Fibroblast of upper back skin (primary cell): ENCODE results near the gene BBX.
"Not testable (repeated sequence)": the region's sequence is repeated elsewhere in the genome, so short reads cannot be mapped to it uniquely, and the experiment has no call there.

Experiments used
- DNase-seq: peaks from one replicate; pipeline ENCODE4 v3.0.0-alpha.2; 2013

BBX gene

DNA sequence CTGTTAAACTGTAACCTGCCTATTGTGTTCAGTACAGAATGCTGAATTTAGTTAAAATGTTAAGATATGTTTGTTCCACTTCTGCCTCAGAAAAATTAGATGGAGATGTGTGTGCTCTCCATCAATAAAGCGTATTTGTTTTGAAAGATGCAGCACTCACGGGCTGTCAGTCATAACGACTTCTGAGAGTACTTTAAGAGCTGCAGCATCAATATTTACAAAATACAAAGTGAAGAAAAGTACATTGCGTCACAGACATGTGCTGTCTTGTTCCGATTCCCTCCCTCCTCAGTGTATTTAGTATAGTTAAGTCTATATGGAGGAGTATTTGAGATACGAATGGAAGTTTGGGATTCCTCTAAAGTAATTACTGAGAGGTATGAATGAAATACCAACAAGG lies 166.6 kb downstream of the BBX start:
- no peak for DNase-seq

DNA sequence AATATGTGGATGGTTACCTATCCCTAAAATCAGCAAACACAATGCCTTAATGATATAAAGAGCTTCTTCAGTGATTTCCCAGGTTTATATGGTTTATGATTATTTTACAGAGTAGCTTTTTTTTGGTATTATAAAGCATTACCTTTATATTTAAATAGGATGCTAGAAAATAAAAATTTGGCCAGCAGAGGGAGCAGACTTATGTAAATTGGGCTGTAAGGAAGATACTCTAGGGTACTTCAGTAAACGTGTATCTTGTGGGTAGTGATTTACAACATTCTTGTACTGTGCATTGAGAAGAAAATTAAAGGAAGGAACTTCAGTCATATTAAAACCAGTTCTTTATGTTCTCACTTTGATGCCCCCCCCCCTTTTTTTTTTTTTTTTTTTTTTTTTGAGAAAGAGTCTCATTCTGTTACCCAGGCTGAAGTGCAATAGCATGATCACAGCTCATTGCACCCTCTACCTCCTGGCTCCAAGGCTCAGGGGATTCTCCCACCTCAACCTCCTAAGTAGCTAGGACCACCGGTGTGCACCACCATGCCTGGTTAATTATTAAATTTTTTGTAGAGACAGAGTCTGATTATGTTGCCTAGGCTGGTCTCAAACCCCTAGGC lies 167.9 kb downstream of the BBX start:
- peak; percentile 64 for DNase-seq

DNA sequence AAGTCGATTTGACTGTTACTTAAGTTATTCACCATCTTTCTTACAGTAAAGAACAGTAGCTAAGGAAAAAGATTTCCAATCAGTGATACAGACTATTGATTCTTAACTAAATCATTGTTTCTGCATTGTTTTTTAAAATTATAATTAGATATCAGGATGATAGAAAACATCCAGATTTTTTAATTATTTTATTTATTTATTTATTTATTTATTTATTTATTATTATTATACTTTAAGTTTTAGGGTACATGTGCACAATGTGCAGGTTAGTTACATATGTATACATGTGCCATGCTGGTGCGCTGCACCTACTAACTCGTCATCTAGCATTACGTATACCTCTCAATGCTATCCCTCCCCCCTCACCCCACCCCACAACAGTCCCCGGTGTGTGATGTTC lies 169.2 kb downstream of the BBX start:
- not testable (repeated sequence) for DNase-seq

DNA sequence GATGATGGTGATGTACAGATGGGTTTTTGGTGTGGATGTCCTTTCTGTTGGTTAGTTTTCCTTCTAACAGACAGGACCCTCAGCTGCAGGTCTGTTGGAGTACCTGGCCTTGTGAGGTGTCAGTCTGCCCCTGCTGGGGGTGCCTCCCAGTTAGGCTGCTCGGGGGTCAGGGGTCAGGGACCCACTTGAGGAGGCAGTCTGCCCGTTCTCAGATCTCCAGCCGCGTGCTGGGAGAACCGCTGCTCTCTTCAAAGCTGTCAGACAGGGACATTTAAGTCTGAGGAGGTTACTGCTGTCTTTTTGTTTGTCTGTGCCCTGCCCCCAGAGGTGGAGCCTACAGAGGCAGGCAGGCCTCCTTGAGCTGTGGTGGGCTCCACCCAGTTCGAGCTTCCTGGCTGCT lies 174.6 kb downstream of the BBX start:
- DNase-seq, result not testable (repeated sequence)

DNA sequence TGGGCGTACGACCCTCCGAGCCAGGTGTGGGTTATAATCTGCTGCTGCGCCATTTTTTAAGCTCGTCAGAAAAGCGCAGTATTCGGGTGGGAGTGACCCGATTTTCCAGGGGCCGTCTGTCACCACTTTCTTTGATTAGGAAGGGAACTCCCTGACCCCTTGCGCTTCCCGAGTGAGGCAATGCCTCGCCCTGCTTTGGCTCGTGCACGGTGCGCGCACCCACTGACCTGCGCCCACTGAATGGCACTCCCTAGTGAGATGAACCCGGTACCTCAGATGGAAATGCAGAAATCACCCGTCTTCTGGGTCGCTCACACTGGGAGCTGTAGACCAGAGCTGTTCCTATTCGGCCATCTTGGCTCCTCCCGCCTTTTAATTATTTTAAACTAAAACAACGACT lies 175.1 kb downstream of the BBX start:
- not testable (repeated sequence) for DNase-seq

DNA sequence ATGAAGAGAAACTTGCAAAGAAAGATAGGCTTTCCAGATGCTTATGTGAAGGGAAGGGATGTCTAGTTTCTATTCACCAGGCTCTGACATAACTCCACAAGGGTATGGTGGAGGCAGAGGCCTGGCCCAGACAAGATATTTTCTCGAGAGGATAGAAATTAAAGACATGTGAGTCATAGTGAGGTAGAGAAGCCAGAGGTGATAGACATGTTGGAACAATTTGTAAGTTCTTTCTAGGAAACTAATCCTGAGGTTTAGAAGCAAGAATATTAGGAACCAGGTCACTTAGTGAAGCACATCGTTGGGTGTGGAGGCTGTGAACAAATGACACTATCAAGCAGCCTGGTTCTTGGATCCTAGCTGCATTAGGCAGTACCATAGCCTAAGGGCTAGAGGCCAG lies 176.9 kb downstream of the BBX start:
- peak; percentile 59 for DNase-seq

DNA sequence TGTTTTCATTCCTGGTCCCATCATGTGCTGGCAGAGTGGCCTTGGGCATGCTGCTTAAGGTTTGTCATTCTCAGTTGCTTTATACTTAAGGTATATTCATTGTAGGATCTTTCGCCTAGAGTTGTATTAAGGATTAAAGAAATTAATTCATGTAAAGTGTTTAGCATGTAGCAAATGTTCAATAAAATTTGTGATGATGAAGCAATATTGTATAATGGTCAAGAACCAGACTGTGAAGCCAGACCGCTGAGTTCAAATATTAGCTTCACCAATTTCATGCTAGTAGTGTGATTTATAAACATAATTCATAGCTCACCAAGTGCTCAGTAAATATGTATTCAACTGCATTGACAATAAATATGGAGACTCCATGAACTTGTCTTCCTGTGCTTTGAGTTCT lies 178.5 kb downstream of the BBX start:
- DNase-seq, result no peak

DNA sequence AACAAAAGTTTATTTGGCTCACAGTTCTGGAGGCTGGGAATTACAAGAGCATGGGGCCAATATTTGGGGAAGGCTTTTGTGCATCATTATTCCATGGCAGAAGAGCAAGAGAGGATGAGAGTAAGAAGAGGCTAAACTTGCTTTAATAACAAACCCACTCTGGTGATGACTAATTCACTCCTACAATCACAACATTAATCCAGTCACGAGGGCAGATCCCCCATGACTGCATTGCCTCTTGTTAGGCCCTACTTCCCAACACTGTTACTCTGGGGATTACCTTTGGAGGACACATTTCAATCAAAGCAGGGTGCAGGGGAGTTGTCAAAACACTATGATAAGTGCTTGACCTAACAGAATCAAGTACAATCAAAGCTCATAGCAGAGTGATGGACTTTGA lies 181.7 kb downstream of the BBX start:
- peak; percentile 46 for DNase-seq

DNA sequence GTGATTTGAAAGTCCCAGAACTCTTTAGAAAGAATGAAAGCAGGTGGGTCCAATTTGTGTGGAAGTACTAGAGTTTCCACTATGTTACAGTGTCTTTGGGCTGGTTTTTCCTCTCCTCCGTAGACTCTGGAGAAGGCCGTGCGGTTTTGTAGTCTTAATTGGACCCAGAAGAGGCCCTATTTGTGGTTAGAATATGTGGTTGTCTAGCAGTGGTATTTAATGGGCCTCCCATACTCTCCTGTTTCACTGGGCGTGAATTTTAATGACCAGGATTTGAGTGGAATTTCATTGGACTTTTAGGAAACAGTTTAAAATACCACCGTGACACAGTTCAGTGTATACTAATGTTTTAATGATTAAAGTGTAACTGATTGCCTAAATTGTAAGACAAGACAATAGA lies 182.3 kb downstream of the BBX start:
- peak; percentile 81 for DNase-seq

DNA sequence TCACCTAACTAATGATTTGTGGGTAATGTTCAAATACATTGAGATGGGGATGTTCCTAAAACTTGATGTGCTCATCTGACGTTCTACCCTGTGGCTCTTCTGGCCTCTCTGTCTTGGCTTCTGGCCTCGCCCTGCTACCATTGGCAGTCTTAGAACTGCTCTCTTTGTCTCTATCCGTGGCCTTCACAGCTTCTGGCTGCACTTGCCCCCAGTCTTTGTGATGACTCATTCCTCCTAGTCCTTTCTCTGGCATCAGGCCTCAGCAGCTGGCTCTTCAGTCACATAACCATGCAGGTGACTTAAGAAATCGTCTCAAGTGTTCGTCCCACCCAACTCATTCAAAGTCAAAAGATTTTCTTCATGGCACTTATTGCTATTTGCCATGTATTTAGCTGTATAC lies 188.1 kb downstream of the BBX start:
- DNase-seq, result peak; percentile 9

DNA sequence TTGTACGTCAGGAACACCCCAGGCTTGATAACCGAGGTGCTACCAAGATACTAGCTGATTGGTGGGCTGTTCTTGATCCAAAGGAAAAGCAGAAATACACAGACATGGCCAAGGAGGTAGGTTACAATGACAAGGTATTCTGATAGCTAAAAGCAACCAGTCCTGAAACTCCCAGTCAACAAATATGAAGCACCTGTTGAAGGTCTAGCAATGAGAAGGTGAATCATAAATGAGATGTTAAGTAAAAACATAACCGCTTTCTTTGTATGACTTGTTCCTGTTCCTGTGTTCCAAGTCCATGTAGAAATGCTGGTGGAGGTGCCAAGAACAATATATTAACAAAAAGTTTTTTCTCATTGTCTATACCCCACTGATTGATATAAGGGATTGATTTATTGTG lies 194.0 kb downstream of the BBX start:
- DNase-seq, result no peak

DNA sequence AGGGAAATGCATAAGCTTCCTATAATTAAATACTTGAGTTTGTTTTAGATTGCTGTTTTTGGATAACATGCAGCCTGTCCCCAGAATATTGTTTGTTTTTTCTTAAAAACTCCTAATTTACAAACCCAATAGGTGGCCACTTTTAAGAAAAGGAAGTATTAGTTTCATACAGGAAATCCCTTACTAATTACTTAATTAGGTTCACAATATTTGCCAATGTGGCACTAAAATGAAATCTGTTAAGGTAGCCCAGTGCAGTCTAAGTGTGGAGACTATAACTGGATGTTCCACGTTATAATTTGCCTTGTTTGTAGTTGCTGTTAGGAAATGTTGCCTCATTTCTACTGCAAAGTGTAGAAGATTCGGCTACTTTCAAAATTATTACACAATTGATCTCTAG lies 195.8 kb downstream of the BBX start:
- DNase-seq, result no peak

DNA sequence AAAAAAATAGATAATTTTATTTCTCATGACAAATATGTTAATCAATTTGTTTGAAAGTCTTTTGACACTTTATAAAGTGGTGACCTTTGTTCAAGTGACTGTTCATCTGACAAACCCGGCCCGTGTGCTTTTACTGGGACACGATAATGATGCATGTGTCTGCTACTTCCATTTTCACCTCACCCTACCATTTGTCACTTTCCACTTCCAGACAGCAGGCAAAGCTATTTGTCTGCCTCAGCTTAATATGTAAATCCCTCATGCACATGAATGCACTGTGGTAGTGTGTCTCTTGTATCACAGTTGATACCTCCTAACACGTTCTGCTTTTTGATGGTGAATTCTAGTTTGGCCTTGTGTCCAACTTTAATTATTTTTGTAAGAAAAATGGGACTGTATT lies 204.3 kb downstream of the BBX start:
- DNase-seq, result no peak

DNA sequence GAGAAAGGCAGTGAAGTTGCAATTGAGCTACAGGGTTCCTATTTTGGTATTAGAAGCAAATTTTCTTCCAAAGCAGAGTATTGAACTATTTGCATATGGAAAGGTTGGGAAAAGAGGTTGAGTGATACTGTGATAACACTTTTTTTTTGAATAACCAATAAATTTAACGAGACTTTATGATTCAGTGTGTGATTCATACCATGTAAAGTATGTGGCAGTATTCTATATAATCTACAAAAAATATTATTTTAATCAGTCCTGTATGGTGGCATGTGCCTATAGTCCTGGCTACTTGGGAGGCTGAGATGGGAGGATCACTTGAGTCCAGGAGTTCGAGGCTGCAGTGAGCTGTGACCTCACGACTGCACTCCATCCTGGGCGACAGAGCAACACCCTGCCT lies 206.9 kb downstream of the BBX start:
- no peak for DNase-seq

DNA sequence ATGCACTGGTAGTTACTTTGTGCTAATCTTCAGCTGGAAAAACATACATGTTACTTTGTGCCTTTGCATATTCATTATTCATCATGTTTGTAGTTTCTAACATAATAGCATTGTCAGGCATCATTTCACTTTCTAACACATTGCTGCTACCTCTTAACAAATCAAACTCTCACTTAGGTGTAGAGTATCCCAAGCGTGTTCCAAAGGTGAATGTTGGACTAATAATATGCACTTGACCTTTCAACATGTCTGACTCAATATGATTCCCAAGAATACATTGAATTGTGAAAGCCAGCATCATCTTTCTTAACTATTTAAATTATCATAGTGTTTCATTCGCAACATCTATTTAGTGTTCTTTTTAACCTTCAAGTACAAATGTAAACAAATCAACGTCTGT lies 211.6 kb downstream of the BBX start:
- DNase-seq, result no peak

DNA sequence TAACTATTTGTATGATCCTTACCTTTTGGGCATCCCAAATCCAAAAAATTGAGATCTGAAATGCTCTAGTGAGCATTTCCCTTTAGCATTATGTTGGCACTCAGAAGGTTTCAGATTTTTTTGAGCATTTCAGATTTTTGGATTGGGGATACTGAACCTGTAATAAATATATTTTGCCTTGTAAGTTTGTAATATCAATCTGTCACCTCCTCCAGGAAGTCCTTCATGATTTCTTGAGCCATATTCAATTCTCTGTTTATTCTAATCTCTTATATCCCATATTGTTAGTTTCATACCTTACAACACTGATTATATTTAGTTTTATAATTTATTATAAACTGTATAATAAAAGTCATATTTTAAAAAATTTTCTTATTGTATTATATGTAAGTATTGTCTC lies 215.2 kb downstream of the BBX start:
- no peak for DNase-seq

DNA sequence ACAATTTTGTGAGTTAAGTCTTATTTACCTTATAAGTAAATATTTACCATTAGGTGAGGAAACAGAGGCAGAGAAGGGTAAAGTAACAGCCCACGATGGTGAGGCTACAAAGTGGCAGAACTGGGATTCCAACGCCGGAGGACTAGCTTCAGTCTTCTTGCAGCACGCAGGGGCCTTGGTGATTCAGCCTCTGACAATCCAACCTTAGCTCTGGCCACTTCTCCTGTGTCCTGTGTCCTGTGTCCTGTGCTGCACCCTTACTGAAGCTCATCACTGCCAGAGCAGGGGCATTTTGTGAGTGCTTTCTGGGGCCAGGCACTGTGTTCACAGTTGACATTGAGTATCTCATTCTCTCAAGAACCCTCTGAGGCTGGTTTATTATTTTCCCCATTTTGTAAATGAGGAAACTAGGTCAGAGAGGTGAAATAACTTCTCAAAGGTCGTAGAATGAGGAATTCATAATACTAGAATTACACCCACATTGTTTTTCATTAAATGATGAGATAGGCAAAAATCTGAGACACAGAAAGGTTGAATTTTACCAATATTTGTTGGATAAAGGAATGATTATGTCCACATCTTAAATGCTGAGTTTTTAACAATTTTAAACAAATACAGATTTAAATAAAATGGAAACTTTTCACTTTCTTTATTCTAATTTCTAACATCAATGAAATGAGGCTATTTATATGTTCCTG lies 215.9 kb downstream of the BBX start:
- no peak for DNase-seq

DNA sequence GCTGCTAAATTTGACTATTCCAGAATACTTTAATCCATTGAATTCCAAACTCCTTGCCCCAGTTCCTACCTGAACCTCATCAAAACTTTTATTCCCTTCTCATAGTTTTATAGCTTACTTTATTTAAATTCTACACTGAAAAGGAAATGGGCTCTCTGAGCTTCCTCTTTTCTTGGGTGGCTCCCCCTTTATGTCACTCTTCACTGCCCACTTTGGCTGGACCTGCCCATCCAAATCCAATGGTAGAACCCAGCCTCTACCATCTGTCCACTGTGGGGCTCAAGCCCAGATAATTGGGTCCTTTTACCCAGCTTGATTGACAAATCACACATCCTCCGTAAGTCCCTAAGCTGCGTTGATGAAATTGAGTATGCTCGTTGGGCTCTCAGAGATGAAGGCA lies 216.5 kb downstream of the BBX start:
- no peak for DNase-seq

DNA sequence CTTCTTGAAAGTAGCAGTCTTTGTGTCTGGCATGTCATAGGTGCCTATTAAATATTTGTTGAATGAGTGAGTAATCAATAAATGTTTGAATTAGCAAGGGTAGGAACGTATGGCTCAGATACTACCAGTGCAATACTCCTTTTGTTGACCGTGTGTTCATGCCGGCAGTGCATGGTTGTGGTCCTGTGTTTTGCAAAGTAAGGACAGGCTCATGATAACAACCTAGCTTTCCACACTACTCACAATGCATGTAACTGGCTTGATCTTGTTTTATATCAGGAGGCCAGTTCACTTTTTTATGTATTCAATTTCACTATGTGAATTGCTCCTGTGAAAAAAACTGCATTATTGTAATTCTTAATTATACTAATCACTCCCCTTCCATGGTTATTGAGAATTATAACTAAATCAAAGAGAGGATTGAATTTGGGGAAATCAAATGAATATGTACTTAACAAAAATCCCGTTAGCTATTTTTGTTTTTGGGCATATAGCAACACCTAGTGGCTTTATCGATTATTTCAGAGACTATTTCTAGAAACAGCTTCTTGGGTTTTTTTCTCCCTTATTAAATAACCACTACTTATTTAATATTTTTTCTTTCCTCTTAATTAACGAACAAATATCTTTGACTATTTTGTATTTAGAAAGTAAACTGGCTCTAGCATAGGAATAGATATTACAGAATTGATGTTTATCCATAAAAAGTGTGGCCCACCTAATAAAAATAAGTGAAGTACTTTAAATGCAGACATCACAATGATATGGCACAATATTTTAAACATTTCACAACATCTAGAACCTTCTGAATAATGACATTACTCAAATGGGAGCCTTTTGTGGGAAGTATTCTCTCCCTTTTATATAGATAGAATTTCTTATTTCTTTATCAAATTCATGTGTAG lies 218.5 kb downstream of the BBX start:
- DNase-seq, result peak; percentile 43

DNA sequence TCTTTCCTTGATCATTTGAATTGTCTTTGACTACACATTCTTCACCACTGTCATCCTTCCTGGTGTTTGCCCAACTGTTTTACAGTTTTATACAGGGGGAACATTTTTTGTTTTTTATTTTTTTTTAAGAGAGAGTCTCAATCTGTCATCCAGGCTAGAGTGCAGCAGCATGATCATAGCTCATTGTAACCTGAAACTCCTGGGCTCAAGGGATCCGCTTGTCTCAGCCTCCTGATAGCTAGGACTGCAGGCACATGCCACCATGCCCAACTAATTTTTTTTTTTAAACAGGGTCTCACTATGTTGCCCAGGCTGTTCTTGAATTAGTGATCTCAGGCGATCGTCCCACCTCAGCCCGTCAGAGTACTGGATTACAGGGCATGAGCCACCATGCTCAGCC lies 222.6 kb downstream of the BBX start:
- DNase-seq, result no peak

DNA sequence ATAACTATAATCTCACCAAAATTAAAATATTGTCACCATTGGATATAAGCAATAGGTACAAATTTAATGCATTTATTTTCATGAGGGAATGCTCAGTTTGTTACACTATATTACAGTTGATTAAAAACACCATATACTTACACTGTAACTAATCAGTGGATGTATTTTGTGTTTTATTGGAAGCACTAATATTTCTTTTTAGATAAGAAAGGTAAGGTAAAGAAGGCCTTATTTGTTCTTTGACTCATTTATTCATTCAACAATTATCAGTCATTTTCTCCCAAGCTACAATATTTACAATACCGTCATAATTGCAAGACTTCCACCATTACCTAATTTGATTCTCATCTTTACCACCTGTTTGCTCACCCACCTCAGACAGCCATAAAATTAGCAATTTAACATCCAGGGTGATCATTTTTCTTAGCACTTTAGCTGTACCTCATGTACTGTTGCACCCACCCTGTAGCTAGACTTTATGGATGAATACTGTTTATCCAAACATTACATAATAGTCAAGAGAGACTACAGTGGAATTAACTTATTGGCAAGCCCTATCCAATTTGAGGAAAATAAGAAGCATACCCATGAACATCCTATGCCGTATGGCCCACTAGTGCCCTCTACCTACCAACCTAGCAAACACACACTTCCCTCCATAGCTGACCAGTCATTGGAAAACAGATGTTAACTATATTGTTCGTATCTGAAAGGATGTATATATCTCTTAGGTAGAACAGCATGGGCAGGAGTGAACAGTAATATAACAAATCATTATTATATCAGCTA lies 229.6 kb downstream of the BBX start:
- DNase-seq, result peak; percentile 38

DNA sequence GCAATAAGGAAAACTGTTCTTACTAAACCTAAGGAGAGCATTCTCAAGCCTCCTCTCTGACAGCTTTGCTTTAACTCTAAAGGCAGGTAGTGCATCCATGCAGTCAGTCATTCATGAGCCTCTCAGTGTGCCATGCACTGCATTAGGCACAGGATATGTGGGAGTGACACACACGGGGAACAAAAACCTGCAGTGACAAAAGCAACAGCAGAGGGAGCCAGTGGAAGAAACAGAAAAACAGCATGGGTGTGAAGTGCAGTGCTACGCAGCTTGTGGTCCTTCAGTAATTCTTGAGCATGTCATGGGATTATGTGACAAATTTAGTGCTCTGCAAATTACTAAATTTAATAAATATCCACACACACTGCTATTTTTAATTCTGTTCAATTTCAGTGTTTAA lies 230.7 kb downstream of the BBX start:
- peak; percentile 29 for DNase-seq

DNA sequence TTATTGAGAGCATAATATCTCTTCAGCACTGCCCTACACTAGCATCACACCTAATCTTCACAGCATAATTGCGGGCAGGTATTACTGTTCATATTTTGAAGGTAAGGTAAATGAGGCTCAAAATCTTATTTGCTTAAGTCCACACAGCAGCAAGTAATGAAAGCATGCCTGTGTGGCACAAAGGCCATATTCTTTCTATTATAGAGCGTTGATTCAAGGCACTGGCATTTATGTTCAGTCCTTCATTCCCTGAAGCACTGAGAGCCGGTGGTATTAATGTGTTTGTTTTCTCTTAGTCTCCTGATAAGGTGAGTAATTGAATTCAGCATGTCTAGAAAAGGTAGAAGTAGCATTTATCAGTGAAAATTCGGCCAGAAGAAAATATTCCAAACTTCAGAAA lies 231.2 kb downstream of the BBX start:
- no peak for DNase-seq
